GM21576 (cell line): ENCODE results near the gene C6orf136.

Experiments
- ATAC-seq: cut with Tn5 transposase; IDR thresholded peaks from one replicate; pipeline ENCODE4 v1.9.1; 2021; ENCODE audit warnings: mild to moderate bottlenecking, moderate library complexity; ENCODE audit not compliant: unreplicated experiment

C6orf136 gene

DNA sequence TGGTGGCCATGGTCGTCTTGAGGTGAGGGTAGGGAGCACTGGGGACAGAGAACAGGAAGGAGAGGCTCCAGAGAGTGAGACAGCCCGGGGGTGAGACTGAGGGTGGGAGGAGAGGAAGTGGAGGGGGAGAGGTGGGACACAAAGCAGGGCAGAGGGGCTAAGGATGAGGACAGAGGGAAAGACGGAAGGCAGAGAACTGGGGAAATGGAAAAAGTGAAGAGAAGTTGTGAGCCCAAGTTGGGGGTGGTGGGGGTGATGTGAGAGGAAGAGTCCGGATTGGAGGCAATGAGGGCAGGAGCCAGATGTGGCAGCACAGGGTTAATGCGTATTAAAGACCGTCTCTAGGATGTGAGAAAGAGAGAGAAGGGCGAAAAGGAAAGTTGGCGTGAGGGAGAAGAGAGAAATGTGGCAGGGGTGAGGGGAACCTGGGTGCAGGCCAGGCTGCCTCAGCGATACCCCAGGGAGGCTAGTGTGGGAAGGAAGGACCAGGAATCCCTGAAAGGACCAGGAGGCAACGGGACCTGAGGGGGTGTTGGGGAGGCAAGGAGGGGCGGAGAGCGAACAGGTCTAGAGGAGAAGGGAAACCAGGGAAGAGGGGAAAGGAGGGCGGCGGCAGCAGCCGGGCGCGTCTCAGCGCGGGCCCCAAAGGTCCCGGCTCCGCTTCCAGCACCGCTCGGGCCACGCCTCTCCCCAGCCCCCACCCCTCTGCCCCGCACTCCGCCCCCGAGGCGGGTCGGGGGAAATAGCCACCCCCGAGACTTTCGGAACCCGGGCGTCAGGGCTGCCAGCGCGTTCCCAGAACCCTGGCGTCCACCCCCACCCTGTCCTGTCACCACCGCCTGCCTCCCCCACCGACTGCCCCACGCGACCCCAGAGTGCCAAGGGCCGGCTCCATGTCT lies 39.3 kb downstream of the C6orf136 start, which contains the start of gene PPP1R18:
Gene PPP1R18, minus strand, starts transcription at position 637 of the 899 bp plus-strand sequence. Its CDS starts 627 bp downstream, at position 10.
- ATAC-seq = no peak

DNA sequence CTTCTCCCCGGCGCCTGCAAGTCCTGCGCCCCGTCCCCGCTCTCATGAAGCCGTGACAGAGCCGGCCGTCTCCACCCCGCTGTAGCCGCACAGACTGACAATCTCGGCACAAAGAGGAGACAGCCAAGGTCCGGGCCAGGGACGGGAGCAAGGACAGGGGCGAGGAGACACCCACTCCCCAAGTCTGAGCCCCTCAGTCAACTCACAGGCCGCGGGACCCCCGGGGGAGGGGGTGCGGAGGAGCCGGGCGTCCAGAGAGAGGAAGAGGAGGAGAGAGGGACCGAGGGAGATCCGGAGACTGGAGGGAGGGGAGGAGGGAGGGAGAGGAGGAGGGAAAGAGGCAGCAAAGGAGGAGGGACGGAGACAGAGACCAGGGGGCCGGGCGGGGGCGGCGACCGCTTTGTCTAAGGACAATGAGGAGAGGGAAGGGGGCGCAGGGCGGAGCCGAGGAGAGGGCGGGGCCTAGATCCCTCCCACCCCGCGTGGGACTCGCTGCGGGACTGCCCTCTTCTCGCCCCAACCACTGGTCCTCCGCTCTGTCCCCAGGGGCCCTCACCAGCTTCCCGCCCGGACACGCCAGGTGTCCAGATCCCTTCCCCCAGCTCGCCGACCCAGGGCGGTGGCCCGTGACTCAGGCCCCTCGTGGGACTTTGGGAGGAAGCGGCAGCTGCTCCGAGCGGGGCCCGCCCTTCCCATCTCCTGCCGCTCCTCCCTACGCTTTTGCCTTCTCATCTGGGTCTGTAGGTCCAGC lies 40.1 kb downstream of the C6orf136 start:
- peak; percentile 33 for ATAC-seq

DNA sequence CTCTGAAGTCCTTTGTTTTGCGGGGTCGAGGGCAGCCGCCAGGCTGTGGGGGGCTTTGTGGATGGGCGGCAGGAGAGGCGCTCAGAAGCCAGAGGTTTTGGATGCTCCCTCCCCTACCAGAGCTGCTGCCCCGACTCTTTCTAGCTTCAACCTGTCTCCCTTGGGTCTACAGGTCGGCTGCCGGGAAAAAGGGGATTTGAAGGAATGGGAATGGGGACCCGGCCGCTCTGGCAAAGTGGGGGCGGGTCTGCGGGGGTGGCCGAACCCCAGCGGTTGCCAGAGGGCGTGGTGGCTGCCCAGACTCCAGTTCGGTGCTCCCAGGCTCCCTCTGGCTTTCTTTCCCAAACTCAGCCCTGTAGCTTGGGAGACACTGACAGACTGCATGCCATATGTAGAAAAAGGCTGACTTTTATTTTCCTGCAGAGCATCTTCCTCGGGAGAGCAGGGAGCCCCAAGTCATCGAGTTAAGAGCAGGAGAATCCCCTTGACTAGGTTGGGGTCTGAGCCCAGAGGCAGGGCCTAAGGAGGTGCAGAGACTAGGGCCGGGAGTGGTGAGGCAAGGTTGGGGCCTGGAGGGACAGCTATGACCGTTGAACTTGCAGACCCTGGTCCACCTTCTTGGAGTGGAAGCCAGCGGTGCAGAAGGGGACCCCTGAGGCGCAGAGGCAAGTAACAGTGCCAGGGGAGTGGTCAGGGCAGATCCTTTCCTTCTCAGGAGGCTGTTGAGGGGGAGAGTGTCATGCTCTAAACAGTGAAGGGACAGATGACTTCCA lies 40.9 kb downstream of the C6orf136 start:
- no peak for ATAC-seq

DNA sequence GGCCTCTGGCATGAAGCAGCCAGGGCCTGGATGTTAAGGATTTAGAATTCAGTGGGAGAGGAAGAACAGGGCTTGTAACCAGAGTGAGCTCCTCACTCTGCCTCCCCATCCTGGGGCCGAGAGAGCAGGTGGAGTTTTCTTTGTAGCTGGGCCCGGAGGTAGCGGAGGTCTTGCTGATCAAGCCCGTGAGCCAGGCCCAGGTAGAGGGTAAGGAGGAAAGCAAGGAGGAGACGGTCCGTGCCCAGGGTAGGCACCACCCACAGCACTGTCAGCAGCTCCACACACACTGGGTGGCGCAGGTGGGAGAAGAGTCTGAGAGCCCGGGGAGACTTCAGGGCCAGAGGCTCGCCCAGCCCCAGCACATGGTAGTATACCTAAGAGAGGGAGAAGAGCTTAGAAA lies 41.6 kb downstream of the C6orf136 start:
- no peak for ATAC-seq

DNA sequence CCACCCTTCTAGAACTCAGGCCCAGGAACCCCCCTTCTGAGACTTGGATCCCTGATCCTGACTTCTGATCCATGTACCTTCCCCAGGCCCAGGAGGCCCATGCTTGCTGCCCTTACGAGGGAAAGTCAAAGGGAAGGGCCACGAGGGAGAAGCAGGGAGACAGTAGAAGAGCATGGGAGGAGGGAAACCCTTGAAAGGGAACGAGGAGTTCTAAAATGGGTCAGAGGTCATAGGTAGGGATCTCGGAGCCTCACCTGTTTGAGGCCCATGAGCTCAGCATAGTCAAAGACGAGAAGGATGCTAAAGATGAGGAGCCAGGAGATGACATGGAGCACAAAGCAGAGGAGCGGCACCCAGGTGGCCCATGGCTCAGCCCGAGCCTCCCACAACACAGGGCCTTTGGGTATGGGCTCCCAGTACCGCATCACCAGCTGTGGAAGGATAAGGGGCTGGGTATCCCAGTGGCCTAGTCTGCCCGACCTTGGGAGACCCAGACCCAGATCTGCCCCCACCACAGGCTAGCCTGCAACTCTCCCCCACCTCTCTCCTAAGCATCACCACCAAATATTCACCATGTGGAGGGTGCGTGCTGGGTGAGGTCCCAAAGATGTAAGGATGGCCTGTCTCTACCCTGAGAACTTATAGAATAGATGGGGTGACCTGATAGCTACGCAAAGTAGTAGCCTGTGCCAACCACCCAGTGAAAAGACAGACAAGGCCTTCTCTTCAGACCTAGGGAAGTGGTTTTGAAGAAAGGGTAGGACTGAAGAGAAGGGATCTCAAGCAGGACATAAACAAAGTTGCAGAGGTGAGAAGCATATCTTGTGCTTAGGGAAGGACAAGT lies 42.3 kb downstream of the C6orf136 start:
- no peak for ATAC-seq

DNA sequence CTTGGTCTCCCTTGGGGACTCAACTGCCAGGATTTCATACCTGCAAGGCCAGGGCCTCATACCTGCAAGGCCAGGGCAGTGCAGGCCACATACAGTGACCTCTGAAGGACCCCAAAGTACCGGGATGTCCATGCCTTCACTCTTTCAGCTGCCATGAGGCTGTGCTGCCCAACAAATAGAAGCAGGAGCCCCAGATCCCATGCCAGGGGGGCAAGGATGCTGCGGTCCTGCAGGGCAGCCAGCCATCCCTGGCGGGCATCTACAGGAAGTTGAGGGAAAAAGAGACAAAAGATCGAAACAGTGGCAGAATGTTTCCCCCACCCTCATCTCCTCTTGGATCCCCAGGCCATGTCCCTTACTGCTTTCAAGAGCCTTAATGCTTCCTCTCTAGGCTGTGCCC lies 43.1 kb downstream of the C6orf136 start:
- no peak for ATAC-seq

DNA sequence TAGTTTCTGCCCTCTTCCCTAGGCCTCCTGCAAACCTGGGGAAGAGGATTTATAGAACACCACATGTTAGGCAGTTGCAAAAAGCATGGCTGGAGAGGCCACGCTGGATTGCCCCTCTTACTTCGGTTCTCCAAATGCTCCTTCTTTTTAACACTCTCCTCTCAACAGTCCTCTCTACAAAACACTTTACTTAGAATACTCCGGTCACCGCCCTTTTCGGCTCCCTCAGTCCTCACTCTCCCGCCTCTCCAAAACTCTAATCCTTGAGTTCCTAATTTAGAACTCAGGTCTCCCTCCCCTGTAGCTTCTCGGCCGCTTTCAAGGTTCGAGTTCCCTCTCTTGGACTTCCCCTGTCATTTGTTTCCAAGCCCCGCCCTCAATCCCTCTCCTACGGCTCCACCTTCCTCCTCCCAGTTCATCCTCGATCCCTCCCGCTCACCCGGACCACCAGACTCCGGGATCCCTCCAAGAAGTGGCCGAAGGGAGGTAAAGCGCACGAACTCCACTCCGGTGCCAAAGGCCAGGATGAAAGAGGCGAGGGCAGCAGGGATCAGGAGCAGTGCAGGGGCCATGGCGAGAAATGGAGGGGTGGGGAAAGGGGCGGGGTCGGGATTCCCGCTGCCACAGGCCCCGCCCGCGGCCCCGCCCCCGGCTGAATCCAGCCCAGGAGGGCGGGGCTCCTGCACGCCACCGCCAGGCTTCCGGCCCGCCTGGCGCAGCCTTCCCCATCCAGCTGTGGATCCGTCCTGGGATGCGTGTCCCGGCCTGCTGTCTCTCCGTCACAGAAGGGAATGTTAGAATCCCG lies 43.7 kb downstream of the C6orf136 start, which contains the start of gene NRM:
Gene NRM, minus strand, starts transcription at position 582 of the 805 bp plus-strand sequence. Its CDS starts 10 bp downstream, at position 572.
- ATAC-seq = peak; percentile 27

DNA sequence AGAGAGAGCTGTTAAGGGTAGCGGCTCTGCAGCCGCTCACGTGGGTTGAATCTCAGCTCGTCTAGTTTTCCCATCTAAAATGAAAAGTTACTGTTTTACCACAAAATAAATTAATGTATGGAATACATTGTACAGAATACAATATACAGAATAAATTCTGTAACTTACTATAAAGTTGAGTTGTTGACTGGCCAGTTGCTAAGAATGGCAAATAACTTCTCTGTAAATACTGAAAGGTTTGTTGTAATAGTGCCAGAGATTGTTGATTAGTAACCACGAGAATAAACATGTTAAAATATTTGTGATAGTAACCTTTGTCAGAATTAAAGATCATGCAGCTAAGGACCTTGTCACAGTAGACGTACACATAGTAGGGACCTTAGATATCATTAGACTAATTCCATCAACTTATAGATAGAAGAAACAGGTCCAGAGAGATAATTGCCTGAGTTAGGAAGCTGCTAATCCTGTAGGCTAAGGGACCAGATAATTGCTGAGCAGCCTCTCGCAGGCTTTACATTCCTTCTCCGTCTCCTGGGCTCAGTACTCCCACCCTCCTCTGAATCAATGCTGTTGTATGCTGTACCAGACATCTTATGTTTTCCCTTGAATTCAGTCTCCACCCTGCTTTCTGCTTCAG lies 44.4 kb downstream of the C6orf136 start:
- no peak for ATAC-seq

DNA sequence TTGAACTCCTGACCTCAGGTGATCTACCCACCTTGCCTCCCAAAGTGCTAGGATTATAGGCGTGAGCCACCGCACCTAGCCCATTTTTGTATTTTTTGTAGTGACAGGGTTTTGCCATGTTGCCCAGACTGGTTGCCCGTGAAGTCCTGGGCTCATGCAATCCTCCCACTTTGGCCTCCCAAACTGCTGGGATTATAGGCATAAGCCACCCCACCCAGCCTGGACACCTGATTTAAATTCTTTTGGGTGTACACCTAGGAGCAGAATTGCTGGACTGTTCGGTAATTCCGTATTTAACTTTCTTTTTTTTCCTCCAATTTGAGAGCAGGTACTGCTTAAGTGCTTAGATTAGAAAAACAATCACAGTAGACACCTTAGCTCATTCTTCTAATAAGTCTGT lies 49.5 kb downstream of the C6orf136 start:
- no peak for ATAC-seq

DNA sequence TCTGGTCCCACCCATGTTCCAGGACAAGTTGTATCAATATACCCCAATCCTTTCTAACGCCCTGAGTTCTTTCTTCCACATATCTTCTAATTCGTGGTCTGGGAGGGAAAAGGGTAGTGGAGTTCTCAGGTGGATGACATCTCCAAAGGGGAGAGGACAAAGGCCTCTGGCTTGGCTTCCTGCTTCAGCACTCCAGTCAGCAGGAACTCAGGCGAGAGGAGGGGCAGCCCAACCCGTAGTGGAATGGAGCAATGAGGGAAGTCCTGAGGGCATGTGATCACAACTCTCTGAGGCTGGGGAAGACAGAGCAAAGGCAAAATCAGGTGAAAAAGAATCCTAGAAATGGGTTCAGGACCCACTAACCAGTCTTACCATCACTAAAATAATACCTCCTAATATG lies 53.4 kb downstream of the C6orf136 start:
- no peak for ATAC-seq
